Trophoblast cell (in vitro differentiated cells and primary cell): ENCODE results near the gene TRNT1.

Experiments
- DNase-seq, 2 donors: peaks; one replicate each; pipeline ENCODE4 v3.0.0-alpha.2; 2016
- H2AFZ ChIP-seq: 2 replicates; pipeline ENCODE4 v1.6.1; 2013; ENCODE audit warnings: low read length, moderate library complexity, mild to moderate bottlenecking; ENCODE audit not compliant: insufficient read depth, poor library complexity
- H2AK5ac ChIP-seq: 2 replicates; pipeline ENCODE4 v1.6.1; 2013; ENCODE audit warnings: mild to moderate bottlenecking, low read length
- H2BK120ac ChIP-seq: 2 replicates; pipeline ENCODE4 v1.6.1; 2013; ENCODE audit warnings: low read length, mild to moderate bottlenecking, moderate library complexity; ENCODE audit not compliant: insufficient read depth, poor library complexity
- H2BK12ac ChIP-seq: 2 replicates; pipeline ENCODE4 v1.6.1; 2013; ENCODE audit warnings: mild to moderate bottlenecking, low read length, moderate library complexity
- H2BK5ac ChIP-seq: 2 replicates; pipeline ENCODE4 v1.6.1; 2013; ENCODE audit warnings: low read length, low read depth, moderate library complexity, mild to moderate bottlenecking; ENCODE audit not compliant: poor library complexity
- H3K14ac ChIP-seq: 2 replicates; pipeline ENCODE4 v1.6.1; 2013; ENCODE audit warnings: mild to moderate bottlenecking, low read length
- H3K18ac ChIP-seq: 2 replicates; pipeline ENCODE4 v1.6.1; 2013; ENCODE audit warnings: mild to moderate bottlenecking, low read length
- H3K23ac ChIP-seq: 2 replicates; pipeline ENCODE4 v1.6.1; 2013; ENCODE audit warnings: low read length
- H3K27ac ChIP-seq: 2 replicates; pipeline ENCODE4 v1.5.1; 2013; ENCODE audit warnings: low read depth, mild to moderate bottlenecking, inconsistent platforms, low read length, moderate library complexity
- H3K27me3 ChIP-seq: 2 replicates; pipeline ENCODE4 v1.6.1; 2013; ENCODE audit warnings: inconsistent platforms, mild to moderate bottlenecking, low read length, moderate library complexity; ENCODE audit not compliant: insufficient read depth
- H3K36me3 ChIP-seq, 2 experiments: 1 replicate in 1 of 2; 2 replicates in 1 of 2; pipeline ENCODE4 v1.6.1; 2013; ENCODE audit warnings: low read length in 2 of 2, mild to moderate bottlenecking in 2 of 2, moderate library complexity in 1 of 2; ENCODE audit not compliant: insufficient read depth in 2 of 2, control insufficient read depth in 1 of 2
- H3K4ac ChIP-seq: 2 replicates; pipeline ENCODE4 v1.6.1; 2013; ENCODE audit warnings: low read depth, mild to moderate bottlenecking, low read length, moderate library complexity
- H3K4me1 ChIP-seq, 2 experiments: 1 replicate in 1 of 2; 2 replicates in 1 of 2; pipeline ENCODE4 v1.6.1; 2013; ENCODE audit warnings: low read length in 2 of 2, mild to moderate bottlenecking in 2 of 2, moderate library complexity in 1 of 2; ENCODE audit not compliant: insufficient read depth in 2 of 2, control insufficient read depth in 1 of 2
- H3K4me2 ChIP-seq: 2 replicates; pipeline ENCODE4 v1.6.1; 2013; ENCODE audit warnings: inconsistent platforms, mild to moderate bottlenecking, low read length, moderate library complexity
- H3K4me3 ChIP-seq: 2 replicates; pipeline ENCODE4 v1.5.1; 2013; ENCODE audit warnings: mild to moderate bottlenecking, low read depth, low read length, inconsistent platforms
- H3K79me1 ChIP-seq: one replicate; pipeline ENCODE4 v1.6.1; 2013; ENCODE audit warnings: low read length
- H3K79me2 ChIP-seq: 2 replicates; pipeline ENCODE4 v1.6.1; 2013; ENCODE audit warnings: low read length, mild to moderate bottlenecking; ENCODE audit not compliant: control insufficient read depth, insufficient read depth, poor library complexity
- H3K9ac ChIP-seq: 2 replicates; pipeline ENCODE4 v1.6.1; 2013; ENCODE audit warnings: mild to moderate bottlenecking, low read length
- H3K9me3 ChIP-seq: 2 replicates; pipeline ENCODE4 v1.6.1; 2013; ENCODE audit warnings: low read depth, mild to moderate bottlenecking, control low read depth, inconsistent platforms, low read length; ENCODE audit not compliant: insufficient read depth
- H4K12ac ChIP-seq: 2 replicates; pipeline ENCODE4 v1.6.1; 2013; ENCODE audit warnings: low read depth, mild to moderate bottlenecking, low read length, moderate library complexity
- H4K8ac ChIP-seq: 2 replicates; pipeline ENCODE4 v1.6.1; 2013; ENCODE audit warnings: low read depth, mild to moderate bottlenecking, low read length, moderate library complexity
- H4K91ac ChIP-seq: one replicate; pipeline ENCODE4 v1.6.1; 2013; ENCODE audit warnings: low read depth, mild to moderate bottlenecking, low read length, moderate library complexity
- WGBS: extraction: QIAGEN DNeasy Blood & Tissue Kit; methylation state at CpG from one replicate; pipeline ENCODE4 v1.1.7; 2013; ENCODE audit warnings: missing lambda C conversion rate; ENCODE audit not compliant: insufficient read length, insufficient coverage; ENCODE audit errors: extremely low coverage; 5-methylcytosine and 5-hydroxymethylcytosine counted together

TRNT1 gene

DNA sequence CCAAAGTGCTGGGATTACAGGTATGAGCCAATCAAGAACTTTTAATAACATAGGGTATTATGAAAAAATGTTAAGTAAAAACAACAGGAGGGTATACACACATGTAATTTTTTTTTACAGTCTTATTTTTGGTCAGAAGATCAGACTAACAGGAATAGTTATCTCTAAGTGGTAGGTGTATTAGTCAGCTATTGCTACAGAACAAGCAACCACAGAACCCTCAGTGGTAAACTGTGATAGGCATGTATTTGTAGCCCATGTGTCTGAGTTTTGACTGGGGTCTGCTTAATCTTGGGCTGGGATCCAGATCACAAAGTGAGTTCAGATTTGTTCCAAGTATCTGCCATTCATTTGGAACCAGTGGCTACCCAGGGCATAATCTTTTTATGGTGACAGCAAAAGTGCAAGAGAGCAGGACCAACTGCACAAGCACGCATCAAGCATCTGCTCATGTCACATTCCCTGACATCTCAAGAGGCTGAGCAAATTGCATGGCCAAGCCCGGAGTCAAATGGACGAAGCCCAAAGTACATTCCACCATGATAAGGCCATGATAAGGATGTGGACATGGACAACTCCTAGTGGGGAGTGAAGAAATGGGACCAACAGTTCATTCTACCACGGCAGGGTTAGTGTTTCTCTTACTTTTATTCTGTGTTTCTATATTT is 13.6 kb upstream of the TRNT1 start:
- H3K18ac ChIP-seq, result no peak overlapping the region
- no peak overlapping the region for H2AFZ ChIP-seq
- H3K4me2 ChIP-seq, result no peak overlapping the region
- WGBS, result no CpG with 5 or more reads among the region's 4 CpGs
- no peak overlapping the region for H3K4me3 ChIP-seq
- H4K12ac ChIP-seq, result no peak overlapping the region
- no peak overlapping the region for H2BK5ac ChIP-seq
- peak in 1 of 2 donors; percentile 23 for DNase-seq
- no peaks in the 10 kb centered on the region for H3K4me1 ChIP-seq
- no peak overlapping the region for H2BK120ac ChIP-seq
- H3K4ac ChIP-seq, result no peak overlapping the region
- H3K9ac ChIP-seq, result no peak overlapping the region
- H2AK5ac ChIP-seq, result no peak overlapping the region
- no peak overlapping the region for H3K27ac ChIP-seq
- no peak overlapping the region for H3K23ac ChIP-seq
- H4K91ac ChIP-seq, result no peak overlapping the region
- no peak overlapping the region for H2BK12ac ChIP-seq
- H3K27me3 ChIP-seq, result no peaks in the 10 kb centered on the region
- no peaks in the 10 kb centered on the region for H3K9me3 ChIP-seq
- H3K36me3 ChIP-seq, result no peaks in the 10 kb centered on the region
- no peaks in the 10 kb centered on the region for H3K79me2 ChIP-seq
- H3K14ac ChIP-seq, result no peak overlapping the region
- no peaks in the 10 kb centered on the region for H3K79me1 ChIP-seq
- H4K8ac ChIP-seq, result no peak overlapping the region

DNA sequence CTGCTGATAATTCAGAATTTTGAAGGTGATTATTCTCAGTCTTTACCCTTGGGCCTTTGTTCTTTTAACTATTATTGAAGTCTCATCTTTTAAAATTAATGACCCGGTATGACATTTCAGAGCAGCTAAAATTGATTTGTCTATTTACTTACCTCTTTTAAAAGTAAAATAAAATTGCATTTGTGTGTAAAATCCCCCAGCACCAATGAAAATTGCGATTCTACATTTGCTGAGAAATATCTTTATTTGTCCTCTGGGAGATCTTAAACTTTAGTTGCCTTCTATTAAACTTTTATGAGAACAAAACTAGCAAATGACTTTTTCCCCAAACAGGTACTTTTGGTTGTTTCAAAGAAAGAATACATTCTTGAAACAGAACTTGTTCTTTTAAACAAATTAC is 9.1 kb upstream of the TRNT1 start:
- no CpG with 5 or more reads among the region's 2 CpGs for WGBS

DNA sequence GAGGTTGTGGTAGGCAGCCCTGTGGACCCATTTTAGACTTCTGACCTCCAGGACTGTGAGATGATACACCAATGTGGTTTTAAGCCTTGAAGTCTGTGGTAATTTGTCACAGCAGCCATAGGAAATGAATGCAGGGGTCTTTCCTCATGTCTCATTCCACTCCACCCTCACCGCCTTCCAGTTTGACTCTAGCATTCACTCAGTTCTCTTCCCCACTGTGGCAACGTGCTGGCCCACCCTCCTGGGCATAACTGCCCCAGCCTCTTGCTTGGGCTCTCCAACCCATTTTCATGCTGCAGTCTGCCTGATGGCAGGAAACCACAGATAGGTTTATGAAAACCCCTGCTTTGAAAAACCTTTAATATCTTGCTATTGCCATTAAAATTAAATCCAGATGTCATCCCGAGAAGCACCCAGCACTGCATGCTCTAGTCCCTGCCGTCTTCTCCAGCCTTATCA is 7.3 kb upstream of the TRNT1 start:
- no peak overlapping the region for H4K8ac ChIP-seq
- H3K36me3 ChIP-seq, result no peaks in the 10 kb centered on the region
- no peak overlapping the region for H3K4me2 ChIP-seq
- no peaks in the 10 kb centered on the region for H3K27me3 ChIP-seq
- no peak overlapping the region for H3K14ac ChIP-seq
- no peak overlapping the region for H4K91ac ChIP-seq
- no peak overlapping the region for H2BK120ac ChIP-seq
- no peak overlapping the region for H3K4me3 ChIP-seq
- H3K79me1 ChIP-seq, result no peaks in the 10 kb centered on the region
- H3K9me3 ChIP-seq, result no peaks in the 10 kb centered on the region
- H2BK5ac ChIP-seq, result no peak overlapping the region
- DNase-seq, result no peak
- no peak overlapping the region for H2BK12ac ChIP-seq
- H3K4me1 ChIP-seq, result no peaks in the 10 kb centered on the region
- no peak overlapping the region for H3K4ac ChIP-seq
- no CpG with 5 or more reads among the region's 4 CpGs for WGBS
- H3K9ac ChIP-seq, result no peak overlapping the region
- H3K27ac ChIP-seq, result no peak overlapping the region
- no peak overlapping the region for H2AK5ac ChIP-seq
- no peak overlapping the region for H3K23ac ChIP-seq
- no peak overlapping the region for H2AFZ ChIP-seq
- no peak overlapping the region for H4K12ac ChIP-seq
- no peaks in the 10 kb centered on the region for H3K79me2 ChIP-seq
- H3K18ac ChIP-seq, result no peak overlapping the region

More for the DNA sequence above, 9.1 kb upstream of the TRNT1 start:
- no peak overlapping the region for H2AK5ac ChIP-seq
- H4K91ac ChIP-seq, result no peak overlapping the region
- no peak overlapping the region for H3K4ac ChIP-seq
- no peak overlapping the region for H3K14ac ChIP-seq
- no peak overlapping the region for H3K4me2 ChIP-seq
- no peak overlapping the region for H2AFZ ChIP-seq
- H3K9me3 ChIP-seq, result no peaks in the 10 kb centered on the region
- no peak overlapping the region for H2BK120ac ChIP-seq
- no peak overlapping the region for H2BK5ac ChIP-seq
- H3K18ac ChIP-seq, result no peak overlapping the region
- H3K4me1 ChIP-seq, result no peaks in the 10 kb centered on the region
- no peak overlapping the region for H2BK12ac ChIP-seq
- no peaks in the 10 kb centered on the region for H3K79me2 ChIP-seq
- no peak overlapping the region for H4K12ac ChIP-seq
- no peak overlapping the region for H4K8ac ChIP-seq
- H3K79me1 ChIP-seq, result no peaks in the 10 kb centered on the region
- H3K27ac ChIP-seq, result no peak overlapping the region
- no peak for DNase-seq
- H3K9ac ChIP-seq, result no peak overlapping the region
- H3K4me3 ChIP-seq, result no peak overlapping the region
- no peak overlapping the region for H3K23ac ChIP-seq
- H3K27me3 ChIP-seq, result no peaks in the 10 kb centered on the region
- H3K36me3 ChIP-seq, result no peaks in the 10 kb centered on the region

DNA sequence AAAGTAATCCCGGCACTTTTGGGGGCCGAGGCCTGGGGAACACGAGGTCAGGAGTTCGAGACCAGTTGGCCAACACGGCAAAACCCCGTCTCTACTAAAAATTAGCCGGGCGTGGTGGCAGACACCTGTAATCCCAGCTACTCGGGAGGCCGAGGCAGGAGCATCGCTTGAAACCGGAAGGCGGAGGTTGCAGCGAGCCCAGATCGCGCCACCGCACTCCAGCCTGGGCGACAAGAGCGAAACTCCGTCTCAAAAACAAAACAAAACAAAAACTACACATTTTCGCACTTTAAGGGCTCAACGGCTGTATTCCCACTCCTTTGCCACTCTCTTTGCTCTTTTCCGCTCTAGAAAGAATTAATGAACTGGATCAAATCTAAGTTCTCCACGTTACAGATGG is 763 bp upstream of the TRNT1 start:
- Histone ChIP-seq H3K36me3 (peaks cover 8 to 13% of the 10 kb centered on the region in 2 experiments), H2BK5ac (peak overlapping the region; percentile 37), H2AK5ac (peak overlapping the region; percentile 42), H3K9me3 (no peaks in the 10 kb centered on the region), H4K12ac (peak overlapping the region; percentile 87), H2BK120ac (peak overlapping the region; percentile 52), H3K27ac (no peak overlapping the region), H3K79me2 (peaks cover 11% of the 10 kb centered on the region), H3K9ac (no peak overlapping the region), H3K27me3 (no peaks in the 10 kb centered on the region), H3K4me1 (peaks cover 3 to 6% of the 10 kb centered on the region in 2 experiments), H3K23ac (no peak overlapping the region), H3K4me2 (peak overlapping the region; percentile 69), H4K91ac (peak overlapping the region; percentile 79), H3K4me3 (no peak overlapping the region), H2BK12ac (no peak overlapping the region), H2AFZ (peak overlapping the region; percentile 82), H3K14ac (no peak overlapping the region), H4K8ac (peak overlapping the region; percentile 95), H3K4ac (peak overlapping the region; percentile 50), H3K79me1 (peaks cover 10% of the 10 kb centered on the region), H3K18ac (no peak overlapping the region)
- no CpG with 5 or more reads among the region's 24 CpGs for WGBS
- DNase-seq, result no peak
